GM18499 (cell line): Measurements from ENCODE around the gene HMGCR.
"Not testable (repeated sequence)": the region's sequence is repeated elsewhere in the genome, so short reads cannot be mapped to it uniquely, and the experiment has no call there.

Experiments
- ATAC-seq: cut with Tn5 transposase; IDR thresholded peaks from one replicate; pipeline ENCODE4 v1.9.1; 2021; ENCODE audit warnings: moderate number of reproducible peaks; ENCODE audit not compliant: insufficient read depth, unreplicated experiment

The HMGCR gene

DNA sequence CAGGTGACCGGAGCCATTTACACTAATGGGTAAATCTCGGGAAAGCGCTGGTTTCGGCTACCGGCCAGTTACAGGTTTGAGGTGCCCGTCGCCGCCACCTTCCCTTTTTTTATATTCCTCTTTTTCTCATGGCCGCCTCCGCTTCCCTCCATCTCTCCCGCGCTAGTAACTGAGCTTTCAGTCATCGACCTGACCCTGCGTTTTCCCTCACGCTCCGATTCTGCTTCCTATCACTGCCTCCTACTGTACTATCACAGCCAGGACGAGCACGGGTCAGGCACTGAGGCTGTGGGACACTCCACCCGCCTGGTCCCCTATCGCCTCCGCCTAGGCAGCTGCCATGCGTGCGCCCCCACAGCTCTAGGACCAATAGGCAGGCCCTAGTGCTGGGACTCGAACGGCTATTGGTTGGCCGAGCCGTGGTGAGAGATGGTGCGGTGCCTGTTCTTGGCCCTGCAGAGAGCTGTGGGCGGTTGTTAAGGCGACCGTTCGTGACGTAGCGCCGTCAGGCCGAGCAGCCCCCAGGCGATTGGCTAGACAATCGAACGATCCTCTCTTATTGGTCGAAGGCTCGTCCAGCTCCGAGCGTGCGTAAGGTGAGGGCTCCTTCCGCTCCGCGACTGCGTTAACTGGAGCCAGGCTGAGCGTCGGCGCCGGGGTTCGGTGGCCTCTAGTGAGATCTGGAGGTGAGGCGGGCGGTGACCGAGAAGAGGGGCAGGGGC, at the start of gene HMGCR:
Gene HMGCR (plus strand): TSS at position 606 of the 722 bp plus-strand sequence. CDS start 5,386 bp downstream, outside the sequence.
- ATAC-seq: peak; percentile 96

DNA sequence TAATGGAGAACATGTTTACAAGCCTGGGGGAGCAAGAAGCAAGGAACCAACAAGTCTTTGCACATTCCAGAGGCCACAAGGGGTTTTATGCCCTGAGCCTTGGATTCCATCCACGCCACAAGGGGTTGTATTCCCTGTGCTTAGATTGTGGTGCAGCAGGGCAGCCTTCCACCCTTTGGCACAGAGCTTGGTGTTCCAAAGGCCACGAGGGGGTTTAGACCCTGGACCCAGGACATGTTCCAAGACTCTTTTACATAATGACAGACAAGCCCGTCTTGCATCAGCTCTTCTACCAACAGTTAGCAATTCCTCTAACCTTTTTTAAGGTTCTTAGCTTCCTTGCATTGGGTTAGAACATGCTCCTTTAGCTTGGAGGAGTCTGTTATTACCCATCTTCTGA, 45.2 kb upstream of the HMGCR start:
- ATAC-seq: not testable (repeated sequence)

GRCh38 chr5:75300084-75300483, 36.9 kb upstream of the HMGCR start:
- ATAC-seq: no peak

GRCh38 chr5:75303419-75303818, 33.6 kb upstream of the HMGCR start:
- no peak for ATAC-seq

DNA sequence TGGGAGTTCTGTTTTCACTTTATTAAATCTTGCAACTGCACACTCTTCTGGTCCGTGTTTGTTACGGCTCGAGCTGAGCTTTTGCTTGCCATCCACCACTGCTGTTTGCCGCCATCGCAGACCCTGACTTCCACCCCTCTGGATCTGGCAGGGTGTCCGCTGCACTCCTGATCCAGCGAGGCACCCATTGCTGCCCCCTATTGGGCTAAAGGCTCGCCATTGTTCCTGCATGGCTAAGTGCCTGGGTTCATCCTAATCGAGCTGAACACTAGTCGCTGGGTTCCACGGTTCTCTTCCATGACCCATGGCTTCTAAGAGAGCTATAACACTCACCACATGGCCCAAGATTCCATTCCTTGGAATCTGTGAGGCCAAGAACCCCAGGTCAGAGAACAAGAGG, 32.5 kb upstream of the HMGCR start:
- ATAC-seq: not testable (repeated sequence)

DNA sequence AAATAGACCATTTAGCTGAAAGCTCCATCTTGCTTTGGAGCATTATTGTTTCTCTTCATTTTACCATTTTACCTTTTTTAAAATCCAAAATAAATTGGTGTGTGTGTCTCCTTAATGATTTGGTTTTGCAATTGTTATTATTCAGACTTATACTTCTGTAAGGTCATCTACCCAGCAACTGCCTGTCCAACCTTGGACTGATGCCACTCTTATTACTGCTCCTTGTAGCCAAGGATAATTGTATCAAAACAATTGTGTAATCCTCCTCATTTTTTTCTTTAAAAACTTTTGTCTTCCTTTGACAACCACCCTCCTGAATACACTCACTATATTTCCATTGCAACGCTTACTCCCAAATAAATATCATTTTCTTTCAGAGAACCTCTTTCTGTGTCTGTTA, 30.3 kb upstream of the HMGCR start:
- no peak for ATAC-seq

- ATAC-seq: no peak
Observed at GRCh38 chr5:75310212-75310611, 26.8 kb upstream of the HMGCR start.

- not testable (repeated sequence) for ATAC-seq
Observed at GRCh38 chr5:75319148-75319547, 17.9 kb upstream of the HMGCR start.

- no peak for ATAC-seq
Observed at GRCh38 chr5:75319638-75320037, 17.4 kb upstream of the HMGCR start.

- ATAC-seq: no peak
Observed at GRCh38 chr5:75320371-75320770, 16.6 kb upstream of the HMGCR start.

- ATAC-seq: no peak
Observed at GRCh38 chr5:75322066-75322465, 15.0 kb upstream of the HMGCR start.

DNA sequence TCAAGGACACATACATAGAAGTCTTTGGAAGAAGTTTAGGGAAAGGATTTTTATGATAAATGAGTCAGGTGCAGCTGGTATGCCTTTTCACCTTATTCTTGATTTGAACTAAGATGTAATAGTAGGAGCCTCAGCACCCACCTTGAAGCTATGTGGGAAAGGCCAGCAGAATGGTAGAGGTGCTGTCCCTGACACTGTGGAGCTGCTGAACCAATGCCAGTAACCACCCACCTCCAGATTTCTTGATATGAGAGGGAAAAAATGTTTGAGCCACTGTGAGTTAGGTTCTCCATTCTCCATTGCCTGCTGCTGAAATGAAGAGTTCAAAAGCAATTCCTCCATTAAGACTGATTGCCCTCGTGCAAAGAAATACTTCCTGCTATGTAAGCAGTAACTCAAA, 12.2 kb upstream of the HMGCR start:
- ATAC-seq: no peak

DNA sequence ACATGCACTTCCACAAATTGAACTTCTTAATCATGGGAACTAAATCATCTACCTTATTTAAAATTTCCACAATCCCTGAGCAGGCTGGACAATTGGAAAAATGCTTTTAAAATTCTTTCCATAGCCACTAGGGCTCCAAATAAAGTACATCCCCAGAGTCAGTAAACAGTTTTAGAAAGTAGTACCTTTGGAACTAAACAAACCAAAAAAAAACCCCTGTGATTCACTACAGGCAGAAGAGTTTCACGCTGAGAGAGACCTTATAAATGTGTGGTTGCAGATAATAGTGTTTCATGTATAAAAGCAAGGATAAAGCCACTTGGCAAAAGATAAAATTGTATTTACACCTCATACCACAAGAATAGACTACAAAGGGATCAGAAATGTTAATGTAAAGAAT, 11.8 kb upstream of the HMGCR start:
- no peak for ATAC-seq

DNA sequence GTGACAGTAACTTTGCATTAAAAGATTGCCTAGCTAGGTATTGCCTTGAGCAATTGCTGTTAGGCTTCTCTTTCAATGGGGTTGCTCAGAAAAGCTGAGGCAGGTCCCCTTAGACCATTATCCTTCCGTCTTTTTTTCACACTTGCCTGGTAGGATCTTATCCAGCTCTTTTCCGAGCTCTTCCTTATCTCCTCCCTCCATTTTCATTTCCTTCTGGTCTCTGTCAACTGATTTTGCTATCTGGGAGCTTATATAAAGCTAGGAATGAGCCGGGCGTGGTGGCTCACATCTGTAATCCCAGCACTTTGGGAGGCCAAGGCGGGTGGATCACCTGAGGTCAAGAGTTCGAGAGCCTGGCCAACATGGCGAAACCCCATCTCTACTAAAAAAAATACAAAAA, 6.6 kb upstream of the HMGCR start:
- no peak for ATAC-seq

- ATAC-seq: no peak
Observed at GRCh38 chr5:75331095-75332090, 5.6 kb upstream of the HMGCR start.

DNA sequence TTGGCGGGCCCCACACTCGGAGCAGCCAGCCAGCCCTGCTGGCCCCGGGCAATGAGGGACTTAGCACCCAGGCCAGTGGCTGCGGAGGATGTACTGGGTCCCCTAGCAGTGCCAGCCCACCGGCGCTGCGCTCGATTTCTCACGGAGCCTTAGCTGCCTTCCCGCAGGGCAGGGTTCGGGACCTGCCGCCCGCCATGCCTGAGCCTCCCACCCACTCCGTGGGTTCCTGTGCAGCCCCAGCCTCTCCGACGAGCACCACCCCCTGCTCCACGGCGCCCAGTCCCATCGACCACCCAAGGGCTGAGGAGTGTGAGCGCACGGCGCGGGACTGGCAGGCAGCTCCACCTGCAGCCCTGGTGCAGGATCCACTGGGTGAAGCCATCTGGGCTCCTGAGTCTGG, 3.3 kb upstream of the HMGCR start:
- not testable (repeated sequence) for ATAC-seq

DNA sequence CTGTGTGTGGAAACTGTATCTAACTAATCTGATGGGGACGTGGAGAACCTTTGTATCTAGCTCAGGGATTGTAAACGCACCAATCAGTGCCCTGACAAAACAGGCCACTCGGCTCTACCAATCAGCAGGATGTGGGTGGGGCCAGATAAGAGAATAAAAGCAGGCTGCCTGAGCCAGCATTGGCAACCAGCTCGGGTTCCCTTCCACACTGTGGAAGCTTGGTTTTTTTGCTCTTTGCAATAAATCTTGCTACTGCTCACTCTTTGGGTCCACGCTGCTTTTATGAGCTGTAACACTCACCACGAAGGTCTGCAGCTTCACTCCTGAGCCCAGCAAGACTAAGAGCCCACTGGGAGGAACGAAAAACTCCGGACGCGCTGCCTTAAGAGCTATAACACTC, 2.6 kb upstream of the HMGCR start:
- not testable (repeated sequence) for ATAC-seq

GRCh38 chr5:75335486-75335885, 1.5 kb upstream of the HMGCR start:
- ATAC-seq: no peak

- no peak for ATAC-seq
Observed at GRCh38 chr5:75335952-75336614, 937 bp upstream of the HMGCR start.

DNA sequence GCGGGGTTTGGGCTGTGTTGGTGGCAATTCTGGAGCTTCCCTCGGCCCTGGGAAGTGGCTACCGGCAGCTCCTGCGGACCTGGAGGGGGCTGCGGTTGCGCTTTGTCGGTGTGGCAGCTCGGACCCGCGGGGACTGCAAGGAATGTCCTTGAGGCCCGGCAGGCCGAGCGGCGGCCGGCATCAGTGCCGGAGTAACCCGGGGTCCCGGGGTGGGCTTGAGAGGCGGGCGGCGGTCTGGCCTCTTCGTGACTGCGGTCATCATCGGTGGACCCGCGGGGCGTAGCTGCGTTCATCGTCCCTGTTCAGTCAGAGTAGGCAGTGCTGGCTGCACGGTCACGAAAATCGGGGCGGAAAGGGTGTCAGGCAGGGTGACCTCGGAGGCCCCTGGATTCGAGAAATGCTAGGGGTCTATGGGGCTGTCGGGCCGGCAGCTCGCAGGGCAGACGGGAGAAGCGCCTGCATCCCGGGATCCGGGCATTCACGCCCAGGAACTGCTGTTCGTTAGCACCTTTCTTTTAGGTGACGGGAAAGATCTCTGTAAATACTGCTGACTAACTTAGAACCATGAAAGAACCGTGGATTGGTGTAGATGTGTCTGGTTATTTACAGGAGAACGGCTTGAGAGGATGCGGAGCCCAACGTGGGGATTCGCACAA, 474 bp downstream of the HMGCR start:
- no peak for ATAC-seq
